ENCODE results near the gene PPP2R2C. TPM values are rescaled to one million over a fixed set of nuclear protein-coding genes. Genes with fewer than 3 reads are reported as not detected.
A peak's percentile ranks its signal among the peaks of the same experiment; 100 is the strongest.

The PPP2R2C gene
- total RNA-seq, 6 experiments from 2014 or later, result 0.14 to 0.25 (median 0.23) TPM; not detected in 2

DNA sequence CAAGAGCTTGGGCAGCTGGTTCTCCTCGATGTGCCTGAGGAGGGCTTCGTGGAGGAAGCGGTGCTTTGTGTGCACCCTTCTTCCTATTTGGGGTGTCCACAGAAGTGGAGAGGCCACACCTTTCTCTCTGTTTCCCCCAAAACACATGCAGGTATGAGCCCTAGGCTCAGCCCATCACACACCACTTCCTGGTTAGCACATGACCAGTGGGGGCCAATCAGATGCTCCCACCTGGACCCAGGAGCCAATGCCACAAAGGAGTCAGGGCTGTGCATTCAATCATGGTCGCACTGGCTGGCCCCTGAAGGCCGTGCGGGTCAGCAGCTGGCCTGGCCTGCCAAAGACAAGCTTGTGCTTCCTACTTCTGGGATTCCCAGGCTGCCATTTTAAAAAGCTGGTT is 51.4 kb downstream of the PPP2R2C start:
- TF ChIP-seq, protein P1, sequence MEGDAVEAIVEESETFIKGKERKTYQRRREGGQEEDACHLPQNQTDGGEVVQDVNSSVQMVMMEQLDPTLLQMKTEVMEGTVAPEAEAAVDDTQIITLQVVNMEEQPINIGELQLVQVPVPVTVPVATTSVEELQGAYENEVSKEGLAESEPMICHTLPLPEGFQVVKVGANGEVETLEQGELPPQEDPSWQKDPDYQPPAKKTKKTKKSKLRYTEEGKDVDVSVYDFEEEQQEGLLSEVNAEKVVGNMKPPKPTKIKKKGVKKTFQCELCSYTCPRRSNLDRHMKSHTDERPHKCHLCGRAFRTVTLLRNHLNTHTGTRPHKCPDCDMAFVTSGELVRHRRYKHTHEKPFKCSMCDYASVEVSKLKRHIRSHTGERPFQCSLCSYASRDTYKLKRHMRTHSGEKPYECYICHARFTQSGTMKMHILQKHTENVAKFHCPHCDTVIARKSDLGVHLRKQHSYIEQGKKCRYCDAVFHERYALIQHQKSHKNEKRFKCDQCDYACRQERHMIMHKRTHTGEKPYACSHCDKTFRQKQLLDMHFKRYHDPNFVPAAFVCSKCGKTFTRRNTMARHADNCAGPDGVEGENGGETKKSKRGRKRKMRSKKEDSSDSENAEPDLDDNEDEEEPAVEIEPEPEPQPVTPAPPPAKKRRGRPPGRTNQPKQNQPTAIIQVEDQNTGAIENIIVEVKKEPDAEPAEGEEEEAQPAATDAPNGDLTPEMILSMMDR (IDR thresholded peaks at IDR 0.05), result no peak
- H3K36me3 Mint-ChIP-seq (ENCODE audit: low read depth), result no peaks in the 10 kb centered on the region
- no peak overlapping the region for H3K4me3 Mint-ChIP-seq
- no peaks in the 10 kb centered on the region for H3K9me3 Mint-ChIP-seq
- H3K27ac Mint-ChIP-seq, result no peak overlapping the region
- peaks cover 31% of the 10 kb centered on the region for H3K27me3 Mint-ChIP-seq (ENCODE audit: insufficient read depth)
- DNase-seq, result no peak
- no peaks in the 10 kb centered on the region for H3K4me1 Mint-ChIP-seq (ENCODE audit: low read depth)

DNA sequence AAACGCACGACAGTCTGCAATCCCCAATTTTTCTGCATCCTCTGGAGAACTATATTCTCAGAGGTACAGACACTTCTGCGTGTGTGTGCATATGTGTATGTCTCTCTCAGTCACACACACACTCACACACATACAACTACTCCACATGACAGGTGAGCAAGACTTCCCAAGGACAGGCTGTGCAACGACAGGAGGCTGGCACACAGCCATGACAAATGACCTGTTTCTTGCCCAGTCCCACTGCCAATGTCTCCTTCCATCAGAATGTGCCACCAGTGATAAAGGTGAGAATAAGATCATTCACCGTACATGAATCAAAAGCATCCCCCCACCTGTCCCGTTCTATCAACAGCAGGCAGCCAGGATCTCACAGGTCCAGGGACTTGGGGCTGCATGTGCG is 52.4 kb downstream of the PPP2R2C start:
- no peak for DNase-seq
- Mint-ChIP-seq H3K9me3 (no peaks in the 10 kb centered on the region), H3K4me3 (no peak overlapping the region), H3K27ac (no peak overlapping the region), H3K27me3 (ENCODE audit: insufficient read depth) (peaks cover 31% of the 10 kb centered on the region), H3K36me3 (ENCODE audit: low read depth) (no peaks in the 10 kb centered on the region), H3K4me1 (ENCODE audit: low read depth) (no peaks in the 10 kb centered on the region)
- TF ChIP-seq, protein P1 (IDR thresholded peaks at IDR 0.05), result no peak

DNA sequence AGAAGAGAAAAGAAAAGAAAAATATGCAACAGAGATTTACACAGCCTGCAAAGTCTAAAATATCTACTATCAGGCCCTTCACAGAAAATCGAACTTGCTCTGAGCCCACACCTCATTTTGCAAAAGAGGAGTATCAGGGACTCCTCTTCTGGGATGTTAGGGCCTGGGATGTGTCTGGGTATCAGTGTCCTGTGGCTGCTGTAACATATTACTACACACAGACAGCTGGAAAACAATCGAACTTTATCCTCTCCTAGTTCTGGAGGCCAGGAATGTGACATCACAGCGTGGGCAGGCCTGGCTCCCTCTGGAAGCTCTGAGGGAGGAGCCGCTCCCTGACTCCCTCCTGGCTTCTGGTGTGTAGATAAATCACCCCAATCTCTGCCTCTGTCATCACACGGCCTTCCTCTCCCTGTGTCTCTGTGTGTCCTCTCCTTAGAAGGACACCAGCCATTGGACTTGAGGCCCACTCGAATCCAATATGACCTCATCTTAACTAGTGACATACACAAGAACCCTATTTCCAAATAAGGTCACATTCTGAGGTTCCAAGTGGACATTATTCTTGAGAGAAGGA is 52.9 kb downstream of the PPP2R2C start:
- DNase-seq, result peak; percentile 3
- H3K9me3 Mint-ChIP-seq, result no peaks in the 10 kb centered on the region
- H3K4me3 Mint-ChIP-seq, result no peak overlapping the region
- H3K36me3 Mint-ChIP-seq (ENCODE audit: low read depth), result no peaks in the 10 kb centered on the region
- TF ChIP-seq, protein P1 (IDR thresholded peaks at IDR 0.05), result no peak
- H3K4me1 Mint-ChIP-seq (ENCODE audit: low read depth), result no peaks in the 10 kb centered on the region
- H3K27me3 Mint-ChIP-seq (ENCODE audit: insufficient read depth), result peaks cover 30% of the 10 kb centered on the region
- no peak overlapping the region for H3K27ac Mint-ChIP-seq

DNA sequence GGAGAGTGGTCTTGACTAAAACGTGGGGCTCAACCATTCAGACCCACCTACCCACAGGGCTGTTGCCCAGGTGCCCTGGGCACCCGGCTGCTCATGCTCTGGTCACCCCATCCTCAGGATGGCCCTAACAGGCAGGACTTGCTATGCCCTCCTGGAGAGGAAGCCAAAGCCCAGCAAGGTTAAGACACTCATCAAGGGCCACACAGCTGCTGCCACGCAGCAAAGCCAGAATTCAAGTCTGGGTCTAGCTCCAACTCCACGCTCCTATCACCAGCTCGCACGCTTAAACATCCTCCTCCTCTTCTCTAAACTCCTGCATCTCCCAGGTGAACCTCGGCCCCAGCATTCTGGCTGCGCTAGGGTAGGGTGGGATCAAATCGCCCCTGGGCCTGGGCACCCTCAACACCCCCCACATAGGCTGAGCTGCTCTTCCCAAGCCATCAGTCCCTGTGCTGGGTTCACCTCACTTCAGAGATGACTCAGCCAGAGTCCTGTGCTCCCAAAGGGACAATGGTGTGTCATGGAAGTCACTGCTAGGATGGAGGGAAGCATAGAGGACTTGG is 54.1 kb downstream of the PPP2R2C start:
- DNase-seq, result no peak
- Mint-ChIP-seq H3K27me3 (ENCODE audit: insufficient read depth) (peaks cover 24% of the 10 kb centered on the region), H3K9me3 (no peaks in the 10 kb centered on the region), H3K4me1 (ENCODE audit: low read depth) (no peaks in the 10 kb centered on the region), H3K4me3 (no peak overlapping the region), H3K27ac (no peak overlapping the region), H3K36me3 (ENCODE audit: low read depth) (no peaks in the 10 kb centered on the region)
- TF ChIP-seq, protein P1 (IDR thresholded peaks at IDR 0.05), result no peak

DNA sequence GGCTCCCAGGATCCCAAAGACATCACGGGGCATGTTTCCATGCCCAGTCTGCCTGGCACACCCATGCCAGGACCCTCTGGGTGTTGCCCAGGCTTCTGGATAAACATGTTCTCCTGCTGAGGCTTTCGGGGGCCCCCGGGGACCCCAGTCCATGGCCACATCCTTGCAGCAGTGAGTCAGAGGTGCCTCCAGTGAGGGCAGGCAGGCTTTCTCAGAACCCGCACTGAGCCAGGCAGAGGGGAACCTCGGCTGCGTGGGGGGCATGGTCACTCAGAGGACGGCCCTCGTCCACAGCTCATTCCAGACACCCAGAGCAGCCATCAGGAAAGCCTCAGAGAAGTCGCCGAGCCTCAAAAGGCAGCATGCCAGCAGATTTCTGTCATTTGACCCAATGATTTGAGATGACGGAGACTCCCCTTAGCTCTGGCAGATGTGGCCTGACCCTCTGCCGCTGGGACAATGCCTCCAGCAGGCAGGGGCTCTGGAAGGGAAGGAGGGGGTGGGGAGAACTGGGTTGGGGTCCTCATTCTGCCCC is 54.8 kb downstream of the PPP2R2C start:
- H3K4me3 Mint-ChIP-seq, result no peak overlapping the region
- TF ChIP-seq, protein P1 (IDR thresholded peaks at IDR 0.05), result no peak
- H3K27me3 Mint-ChIP-seq (ENCODE audit: insufficient read depth), result peaks cover 24% of the 10 kb centered on the region
- no peaks in the 10 kb centered on the region for H3K4me1 Mint-ChIP-seq (ENCODE audit: low read depth)
- no peak for DNase-seq
- no peak overlapping the region for H3K27ac Mint-ChIP-seq
- no peaks in the 10 kb centered on the region for H3K36me3 Mint-ChIP-seq (ENCODE audit: low read depth)
- H3K9me3 Mint-ChIP-seq, result no peaks in the 10 kb centered on the region

Measured in HFFc6 (cell line).